GM12878 (cell line): ENCODE data around the gene PCBP4.

ENCODE experiments used
- CTCF ChIP-seq, 3 experiments: IDR thresholded peaks in 2 of 3; conservative IDR thresholded peaks in 1 of 3; 2 replicates each; pipeline ENCODE4 v1.5.1; 2011; ENCODE audit warnings: low read depth in 3 of 3, low read length in 3 of 3, mild to moderate bottlenecking in 3 of 3, control low read depth in 2 of 3, moderate library complexity in 2 of 3, inconsistent platforms in 1 of 3, mixed read lengths in 1 of 3; ENCODE audit not compliant: control insufficient read depth in 2 of 3, insufficient read depth in 1 of 3; ENCODE audit errors: extremely low read depth in 1 of 3
- EP300 ChIP-seq, 2 experiments: fragments of 150-350 bp in 1 of 2; IDR thresholded peaks; 2 replicates each; pipeline ENCODE4 v1.6.1; 2011 to 2012; ENCODE audit warnings: low read depth in 2 of 2, low read length in 2 of 2, borderline replicate concordance in 1 of 2, improper control_type of control experiment in 1 of 2, inconsistent platforms in 1 of 2; ENCODE audit not compliant: control insufficient read depth in 1 of 2
- HDAC2 ChIP-seq: fragments of 200-600 bp; sonication (generic); IDR thresholded peaks from 2 replicates; pipeline ENCODE4 v1.6.1; 2017
- MXI1 ChIP-seq: fragments of 150-350 bp; IDR thresholded peaks from 2 replicates; pipeline ENCODE4 v1.6.1; 2011; ENCODE audit warnings: low read depth, mild to moderate bottlenecking, inconsistent platforms, low read length, improper control_type of control experiment
- POLR2A ChIP-seq: IDR thresholded peaks from 2 replicates; pipeline ENCODE4 v1.6.1; 2011; ENCODE audit warnings: low read depth, mild to moderate bottlenecking, low read length

- no peak for TF ChIP-seq HDAC2
- no peak for TF ChIP-seq CTCF (IDR thresholded peaks at IDR 0.05 in 2 of 3, conservative IDR thresholded peaks at IDR 0.05 in 1 of 3; ENCODE audit: control insufficient read depth in 2 of 3, extremely low read depth in 1 of 3, insufficient read depth in 1 of 3, low read depth in 3 of 3, low read length in 3 of 3)
- TF ChIP-seq EP300 (IDR thresholded peaks at IDR 0.05; ENCODE audit: borderline replicate concordance in 1 of 2, control insufficient read depth in 1 of 2, low read depth in 2 of 2, low read length in 2 of 2), result no peak
- TF ChIP-seq MXI1, result no peak
- no peak for TF ChIP-seq POLR2A
These were observed 36.8 kb downstream of the PCBP4 start for GRCh38 chr3:51930439-51930838.
